HL-60 (cell line): ENCODE data around the gene STRIP2.

Experiments
- CTCF ChIP-seq: IDR thresholded peaks from one replicate; pipeline ENCODE4 v1.5.1; 2011; ENCODE audit warnings: low read length, control low read depth, inconsistent platforms; ENCODE audit not compliant: insufficient read depth
- GABPA ChIP-seq: IDR thresholded peaks from 2 replicates; pipeline ENCODE4 v1.6.1; 2012; ENCODE audit warnings: low read depth
- POLR2AphosphoS5 ChIP-seq: IDR thresholded peaks from 2 replicates; pipeline ENCODE4 v1.6.1; 2012; ENCODE audit warnings: low read depth

GRCh38 chr7:129390314-129390713 is 43.9 kb upstream of the STRIP2 start:
- TF ChIP-seq GABPA (no peak), CTCF (no peak), POLR2AphosphoS5 (no peak)
